Measurements from ENCODE around the gene ISOC2. TPM values are rescaled to one million over a fixed set of nuclear protein-coding genes. Genes with fewer than 3 reads are reported as not detected.

Gene ISOC2
- total RNA-seq, 1 experiment from 2014 or later = 72.2 TPM

DNA sequence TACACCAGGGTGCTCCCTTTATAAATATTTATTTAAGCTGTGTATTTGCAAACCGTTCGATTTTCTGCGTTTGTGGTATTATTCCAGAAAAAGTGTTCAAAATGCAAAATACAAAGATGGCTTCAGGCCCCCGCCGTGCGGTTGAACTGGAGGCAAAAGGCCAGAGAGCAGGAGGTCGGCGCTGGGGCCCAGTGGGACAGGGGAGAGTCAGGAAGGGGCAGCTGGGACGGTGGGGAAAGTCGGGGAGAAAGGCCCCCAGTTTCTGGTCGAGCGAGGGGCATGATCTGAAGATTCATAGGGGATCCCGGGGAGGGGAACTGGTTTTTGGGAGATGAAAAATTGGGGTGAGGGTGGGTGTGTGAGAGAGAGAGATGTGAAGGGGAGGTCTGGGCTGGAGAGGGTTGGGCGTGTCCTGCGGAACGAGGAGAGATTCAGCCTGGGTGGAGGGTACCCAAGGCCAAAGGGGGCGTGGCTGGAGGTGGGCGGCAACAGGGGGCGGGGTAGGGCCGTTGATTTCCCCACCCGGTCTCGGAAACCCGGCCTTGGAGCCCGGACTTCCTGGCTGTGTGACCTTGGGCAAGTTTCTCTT, 678 bp downstream of the ISOC2 start:
- Mint-ChIP-seq H3K27ac (peak overlapping the region; percentile 83 to 92 (median 89); a peak in 6 of 7 replicates), H3K36me3 (ENCODE audit: insufficient read depth in 1 of 3, low read depth in 3 of 3) (peaks cover 5 to 8% (median 8%) of the 10 kb centered on the region in 3 experiments; a peak in 6 of 7 replicates), H3K4me3 (peak overlapping the region; percentile 84 to 90), H3K9me3 (0 out of 5 replicates have a peak, but pooled peaks cover 0 to 3% of the 10 kb centered on the region in 2 experiments), H3K27me3 (ENCODE audit: low read depth) (peaks cover 7% of the 10 kb centered on the region), H3K4me1 (peaks cover 19 to 34% of the 10 kb centered on the region in 2 experiments)
- Histone ChIP-seq H3T11ph (ENCODE audit: low read length) (no peak overlapping the region), H3K56ac (ENCODE audit: insufficient read length, low read depth, low read length) (no peak overlapping the region), H3K9me3 (ENCODE audit: control insufficient read depth, low read depth, low read length) (no peaks in the 10 kb centered on the region), H3K23me2 (ENCODE audit: insufficient read length, low read depth, low read length, poor library complexity, severe bottlenecking) (peaks cover 5% of the 10 kb centered on the region), H2AFZ (ENCODE audit: low read length) (no peak overlapping the region), H3K23ac (ENCODE audit: insufficient read length, low read depth, low read length) (no peak overlapping the region), H4K91ac (ENCODE audit: insufficient read length, low read depth, low read length) (no peak overlapping the region), H3K4ac (ENCODE audit: low read depth, low read length) (no peak overlapping the region), H2BK5ac (ENCODE audit: insufficient read length, low read length) (no peak overlapping the region), H3K79me1 (ENCODE audit: insufficient read depth, low read depth, low read length, poor library complexity, severe bottlenecking) (no peaks in the 10 kb centered on the region), H2BK15ac (ENCODE audit: low read depth, low read length) (no peak overlapping the region), H3K4me1 (ENCODE audit: insufficient read depth, low read length) (peaks cover 5% of the 10 kb centered on the region; the same call in 1 of the 2 replicates), H3K27ac (ENCODE audit: insufficient read length, low read depth, low read length) (no peak overlapping the region), H2AK5ac (ENCODE audit: insufficient read length, low read length) (no peak overlapping the region), H3K4me2 (ENCODE audit: insufficient read depth, insufficient read length, low read length) (peak overlapping the region; percentile 43), H2BK20ac (ENCODE audit: low read depth, low read length, poor library complexity, severe bottlenecking) (no peak overlapping the region), H3K79me2 (ENCODE audit: insufficient read depth, low read length) (0 out of 2 replicates have a peak, but pooled peaks cover 4% of the 10 kb centered on the region), H3K14ac (ENCODE audit: insufficient read depth, low read length) (no peak overlapping the region), H3K27me3 (ENCODE audit: insufficient read depth, low read length) (no peaks in the 10 kb centered on the region), H4K20me1 (ENCODE audit: control insufficient read depth, insufficient read depth, insufficient read length) (no peaks in the 10 kb centered on the region), H3K9ac (ENCODE audit: extremely low read depth, insufficient read length, low read length) (no peak overlapping the region), H2BK120ac (ENCODE audit: low read depth, low read length, poor library complexity, severe bottlenecking) (no peak overlapping the region), H4K5ac (ENCODE audit: insufficient read length, low read depth, low read length) (no peak overlapping the region), H2BK12ac (ENCODE audit: insufficient read length, low read depth, low read length) (no peak overlapping the region), H3K18ac (ENCODE audit: insufficient read length, low read depth, low read length) (no peak overlapping the region), H4K8ac (replicated peaks; ENCODE audit: insufficient read length, low read depth, low read length) (no peak overlapping the region)
- no CpG with 5 or more reads among the region's 24 CpGs for WGBS (ENCODE audit: extremely low coverage, insufficient read length, low lambda C conversion rate)
- no peak for TF ChIP-seq CTCF (conservative IDR thresholded peaks at IDR 0.05)
- DNase-seq = peak; percentile 95

Measured in H9 (cell line).